Testis (tissue), 3 donors: Measurements from ENCODE around the gene COG8. TPM values are rescaled to one million over a fixed set of nuclear protein-coding genes. Genes with fewer than 3 reads are reported as not detected.
"Not testable (repeated sequence)": the region's sequence is repeated elsewhere in the genome, so short reads cannot be mapped to it uniquely, and the experiment has no call there.

ENCODE experiments used
- DNase-seq: peaks from one replicate; pipeline ENCODE4 v3.0.0-alpha.2; 2019
- H3K27ac ChIP-seq, 2 donors: fragments of 200-600 bp; sonication (generic); one replicate each; pipeline ENCODE4 v1.5.1; 2019
- H3K27me3 ChIP-seq: fragments of 200-600 bp; sonication (generic); one replicate; pipeline ENCODE4 v1.5.1; 2019
- H3K36me3 ChIP-seq: fragments of 200-600 bp; sonication (generic); one replicate; pipeline ENCODE4 v1.5.1; 2017; ENCODE audit warnings: low read depth; ENCODE audit errors: missing control alignments
- H3K4me1 ChIP-seq: fragments of 200-600 bp; sonication (generic); one replicate; pipeline ENCODE4 v1.5.1; 2019
- H3K4me3 ChIP-seq, 2 donors: fragments of 200-600 bp; sonication (generic); one replicate each; pipeline ENCODE4 v1.5.1; 2017 to 2019
- H3K9me3 ChIP-seq: fragments of 200-600 bp; sonication (generic); one replicate; pipeline ENCODE4 v1.5.1; 2017
- CTCF ChIP-seq, 3 experiments: fragments of 450-650 bp in 2 of 3; fragments of 200-600 bp in 1 of 3; sonication (generic) in 1 of 3; IDR thresholded peaks; one replicate each; pipeline ENCODE4 v1.5.1; 2016 to 2019; ENCODE audit warnings: antibody characterized with exemption in 3 of 3, mild to moderate bottlenecking in 2 of 3, moderate library complexity in 1 of 3
- POLR2A ChIP-seq: fragments of 450-650 bp; IDR thresholded peaks from one replicate; pipeline ENCODE4 v1.6.1; 2017; ENCODE audit warnings: antibody characterized with exemption, mild to moderate bottlenecking, moderate library complexity
- WGBS, 2 donors: methylation state at CpG; one replicate each; pipeline ENCODE4 v1.1.5; 2018; 5-methylcytosine and 5-hydroxymethylcytosine counted together
- intact Hi-C: fragments of 100-400 bp; cut with DNase I; formaldehyde crosslinking; loops from one replicate; pipeline ENCODE4 v1.15.1; 2023; ENCODE audit warnings: low total_unique reads
- polyA plus RNA-seq: library from polyadenylated mRNA; stranded (reverse); fragments of 350-450 nt; fragmentation: Illumina TruSeq; extraction: RNeasy Lipid Tissue Mini Kit (QIAGEN cat#74804); gene quantifications from one replicate; pipeline ENCODE4 v1.2.3, GENCODE V29; 2014; ENCODE audit warnings: low read depth, low replicate concordance; ENCODE audit not compliant: insufficient read depth
- total RNA-seq, 2 donors: library from RNA; depleted of rRNA; stranded (reverse); fragments of >200 nt; gene quantifications; one replicate each; pipeline ENCODE4 v1.2.3, GENCODE V29; 2016

COG8 gene
- total and polyA plus RNA-seq, 3 donors from 2014 or later = 74.1 to 96.6 (median 90.8) TPM

- no peak for TF ChIP-seq CTCF (IDR thresholded peaks at IDR 0.05)
- no peak for TF ChIP-seq POLR2A
- 63 to 81% methylated on average over 1 of the region's 1 CpG for WGBS, 2 donors
- H3K36me3 ChIP-seq = no peaks in the 10 kb centered on the region
- H3K9me3 ChIP-seq = no peaks in the 10 kb centered on the region
- H3K27ac ChIP-seq = no peak overlapping the region
- no peak for DNase-seq
- intact Hi-C loops = no loop called here
- H3K4me1 ChIP-seq = no peaks in the 10 kb centered on the region
- H3K27me3 ChIP-seq = no peaks in the 10 kb centered on the region
- no peak overlapping the region for H3K4me3 ChIP-seq
Observed at GRCh38 chr16:69306031-69306430, 33.3 kb downstream of the COG8 start.

- Histone ChIP-seq H3K4me1 (no peaks in the 10 kb centered on the region), H3K27ac (no peak overlapping the region), H3K36me3 (no peaks in the 10 kb centered on the region), H3K9me3 (no peaks in the 10 kb centered on the region), H3K4me3 (no peak overlapping the region), H3K27me3 (no peaks in the 10 kb centered on the region)
- intact Hi-C loops = no loop called here
- 93 to 95% methylated on average over 4 of the region's 4 CpGs for WGBS, 2 donors
- TF ChIP-seq POLR2A = no peak
- no peak for TF ChIP-seq CTCF (IDR thresholded peaks at IDR 0.05)
- DNase-seq = no peak
Observed at GRCh38 chr16:69302301-69302700, 37.1 kb downstream of the COG8 start.

GRCh38 chr16:69301861-69302260 is 37.5 kb downstream of the COG8 start:
- H3K27ac ChIP-seq = no peak overlapping the region
- no peaks in the 10 kb centered on the region for H3K36me3 ChIP-seq
- DNase-seq = no peak
- intact Hi-C loops = no loop called here
- no peaks in the 10 kb centered on the region for H3K9me3 ChIP-seq
- H3K4me3 ChIP-seq = no peak overlapping the region
- TF ChIP-seq CTCF (IDR thresholded peaks at IDR 0.05) (no peak), POLR2A (no peak)
- H3K27me3 ChIP-seq = no peaks in the 10 kb centered on the region
- H3K4me1 ChIP-seq = no peaks in the 10 kb centered on the region
- WGBS, 2 donors = 76 to 91% methylated on average over 4 of the region's 4 CpGs

- 48 to 50% methylated on average over 1 of the region's 1 CpG for WGBS, 2 donors
- Histone ChIP-seq H3K36me3 (no peaks in the 10 kb centered on the region), H3K4me3 (no peak overlapping the region), H3K4me1 (no peaks in the 10 kb centered on the region), H3K27ac (no peak overlapping the region), H3K27me3 (no peaks in the 10 kb centered on the region), H3K9me3 (no peaks in the 10 kb centered on the region)
- no peak for DNase-seq
- no peak for TF ChIP-seq CTCF (IDR thresholded peaks at IDR 0.05)
- TF ChIP-seq POLR2A = no peak
- intact Hi-C loops = no loop called here
Observed at GRCh38 chr16:69301187-69301586, 38.2 kb downstream of the COG8 start.

GRCh38 chr16:69298261-69298660 is 41.1 kb downstream of the COG8 start:
- Histone ChIP-seq H3K36me3 (no peaks in the 10 kb centered on the region), H3K4me3 (no peak overlapping the region), H3K27ac (no peak overlapping the region), H3K9me3 (no peaks in the 10 kb centered on the region), H3K27me3 (no peaks in the 10 kb centered on the region), H3K4me1 (no peaks in the 10 kb centered on the region)
- WGBS, 2 donors = 93 to 95% methylated on average over 4 of the region's 4 CpGs
- no peak for DNase-seq
- TF ChIP-seq CTCF (IDR thresholded peaks at IDR 0.05) = no peak
- TF ChIP-seq POLR2A = no peak
- intact Hi-C loops = no loop called here

- DNase-seq, intact Hi-C loops, H3K27ac ChIP-seq, H3K27me3 ChIP-seq, H3K4me1 ChIP-seq, H3K4me3 ChIP-seq, H3K9me3 ChIP-seq, H3K36me3 ChIP-seq: not testable (repeated sequence)
- WGBS, 2 donors = 90 to 95% methylated on average over 7 of the region's 7 CpGs
Observed at GRCh38 chr16:69296771-69297170, 42.6 kb downstream of the COG8 start.
